ENCODE results near the gene CD1C.

The CD1C gene

GRCh38 chr1:158286941-158287346 lies 2.8 kb upstream of the CD1C start:
- no peak for TF ChIP-seq CTCF (IDR thresholded peaks at IDR 0.05; ENCODE audit: low read depth, low read length)
- H3K4me3 ChIP-seq (ENCODE audit: low read depth, low read length): no peak overlapping the region

- TF ChIP-seq CTCF (IDR thresholded peaks at IDR 0.05; ENCODE audit: low read depth, low read length): no peak
- H3K4me3 ChIP-seq (ENCODE audit: low read depth, low read length): no peak overlapping the region
Observed at GRCh38 chr1:158290321-158290844, 660 bp downstream of the CD1C start.

- H3K4me3 ChIP-seq (ENCODE audit: low read depth, low read length): no peak overlapping the region
- no peak for TF ChIP-seq CTCF (IDR thresholded peaks at IDR 0.05; ENCODE audit: low read depth, low read length)
Observed at GRCh38 chr1:158295791-158296190, 6.1 kb downstream of the CD1C start.

DNA sequence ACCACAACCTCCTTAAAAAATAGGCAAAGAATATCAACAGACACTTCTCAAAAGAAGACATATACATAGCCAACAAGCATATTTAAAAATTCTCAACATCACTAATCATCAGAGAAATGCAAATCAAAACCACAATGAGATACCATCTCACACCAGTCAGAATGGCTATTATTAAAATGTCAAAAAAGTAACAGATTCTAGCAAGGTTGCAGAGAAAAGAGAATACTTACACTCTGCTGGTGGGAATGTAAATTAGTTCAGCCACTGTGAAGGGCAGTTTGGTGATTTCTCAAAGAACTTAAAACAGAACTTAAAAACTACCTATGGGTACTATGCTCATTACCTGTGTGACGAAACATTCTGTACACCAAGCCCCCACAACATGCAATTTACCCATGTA lies 20.9 kb downstream of the CD1C start:
- H3K4me3 ChIP-seq (ENCODE audit: low read depth, low read length): no peak overlapping the region
- TF ChIP-seq CTCF (IDR thresholded peaks at IDR 0.05; ENCODE audit: low read depth, low read length): no peak

GRCh38 chr1:158311066-158311465 lies 21.3 kb downstream of the CD1C start:
- no peak for TF ChIP-seq CTCF (IDR thresholded peaks at IDR 0.05; ENCODE audit: low read depth, low read length)
- H3K4me3 ChIP-seq (ENCODE audit: low read depth, low read length): no peak overlapping the region

DNA sequence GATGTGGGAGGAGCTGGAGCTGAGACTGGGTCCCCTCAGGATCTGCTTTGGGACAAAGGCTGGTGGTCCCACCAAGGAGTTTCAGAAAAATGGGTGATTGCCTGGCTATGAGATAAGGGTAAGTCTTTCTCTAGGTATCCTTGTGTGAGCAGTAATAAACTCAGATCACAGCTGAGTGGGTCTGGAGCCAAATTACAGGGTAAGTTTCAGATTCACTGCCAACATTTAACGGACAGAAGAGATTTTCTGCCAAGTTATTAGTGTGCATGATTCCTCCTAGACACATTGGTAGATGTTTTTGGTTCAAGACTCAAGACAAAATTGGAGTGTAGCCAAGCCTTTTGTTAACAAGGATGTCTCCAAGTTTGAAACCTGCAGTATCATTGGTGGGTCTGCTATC lies 34.1 kb downstream of the CD1C start:
- TF ChIP-seq CTCF (IDR thresholded peaks at IDR 0.05; ENCODE audit: low read depth, low read length): no peak

DNA sequence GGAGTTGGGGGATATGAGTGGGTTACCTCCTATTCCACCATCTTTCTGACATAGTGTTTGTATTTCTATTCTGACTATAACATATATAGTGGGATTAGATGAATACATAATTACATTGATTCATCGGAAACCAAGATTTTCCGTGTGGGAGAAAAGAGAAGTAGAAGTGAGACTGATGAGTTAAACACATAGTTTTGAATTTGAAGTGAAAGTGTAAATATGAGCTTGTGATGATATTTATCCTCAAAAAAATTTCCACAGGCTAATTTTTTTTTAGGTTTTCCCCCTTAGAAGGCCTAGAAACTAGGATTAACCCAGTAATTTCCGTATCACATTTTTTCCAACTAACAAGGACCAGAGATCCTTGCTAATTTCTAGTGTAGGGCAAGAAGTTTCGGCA lies 34.7 kb downstream of the CD1C start:
- TF ChIP-seq CTCF (IDR thresholded peaks at IDR 0.05; ENCODE audit: low read depth, low read length): no peak
- H3K4me3 ChIP-seq (ENCODE audit: low read depth, low read length): no peak overlapping the region

More for the DNA sequence above, 34.1 kb downstream of the CD1C start:
- no peak overlapping the region for H3K4me3 ChIP-seq (ENCODE audit: low read depth, low read length)

Measured in WI38 (cell line).